Progenitor cell of endocrine pancreas (in vitro differentiated cells): ENCODE results near the gene FANCC. TPM values are rescaled to one million over a fixed set of nuclear protein-coding genes. Genes with fewer than 3 reads are reported as not detected.

Source experiments
- DNase-seq: peaks from one replicate; pipeline ENCODE4 v3.0.0; 2021; ENCODE audit warnings: low spot score; ENCODE audit not compliant: unreplicated experiment
- H3K27ac Mint-ChIP-seq: 2 replicates; pipeline ENCODE4 v1.8.0; 2021; ENCODE audit warnings: mild to moderate bottlenecking, moderate library complexity, mixed read lengths
- H3K27me3 Mint-ChIP-seq: 2 replicates; pipeline ENCODE4 v1.8.0; 2021; ENCODE audit warnings: mixed read lengths
- H3K36me3 Mint-ChIP-seq: 2 replicates; pipeline ENCODE4 v1.8.0; 2022; ENCODE audit warnings: mixed read lengths; ENCODE audit not compliant: insufficient read depth
- H3K4me1 Mint-ChIP-seq: 2 replicates; pipeline ENCODE4 v1.8.0; 2021; ENCODE audit warnings: low read depth, mixed read lengths
- H3K4me3 Mint-ChIP-seq: 2 replicates; pipeline ENCODE4 v1.8.0; 2021; ENCODE audit warnings: low read depth, mild to moderate bottlenecking, moderate library complexity, mixed read lengths
- H3K9me3 Mint-ChIP-seq: 2 replicates; pipeline ENCODE4 v1.8.0; 2021; ENCODE audit warnings: low read depth, mixed read lengths
- total RNA-seq: library from RNA; stranded (reverse); gene quantifications from 2 replicates; pipeline ENCODE4 v1.2.1, GENCODE V29; 2021
- TF ChIP-seq, protein P1 (sequence below): fragments of 200-600 bp; sonication (generic); IDR thresholded peaks from one replicate; pipeline ENCODE4 v1.5.0; 2021; ENCODE audit warnings: antibody characterized with exemption, mild to moderate bottlenecking; ENCODE audit not compliant: unreplicated experiment

FANCC gene
- total RNA-seq, 1 donor from 2014 or later = 28.9 TPM

DNA sequence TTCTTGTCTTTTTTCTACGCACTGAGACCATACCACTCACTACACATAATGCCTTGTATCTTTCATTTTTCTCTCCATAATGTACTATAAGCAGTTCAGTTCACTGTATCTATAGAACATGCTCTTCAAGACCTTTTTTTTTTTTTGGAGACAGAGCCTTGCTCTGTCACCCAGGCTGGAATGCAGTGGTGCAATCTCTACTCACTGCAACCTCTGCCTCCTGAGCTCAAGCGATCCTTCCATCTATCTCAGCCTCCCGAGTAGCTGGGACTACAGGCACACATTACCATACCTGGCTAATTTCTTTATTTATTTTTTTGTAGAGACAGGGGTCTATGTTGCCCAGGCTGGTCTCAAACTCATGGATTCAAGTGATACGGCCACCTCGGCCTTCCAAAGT, 208.7 kb downstream of the FANCC start:
- no peak for DNase-seq
- Mint-ChIP-seq H3K4me1 (no peaks in the 10 kb centered on the region), H3K9me3 (no peaks in the 10 kb centered on the region), H3K27ac (no peak overlapping the region), H3K27me3 (no peaks in the 10 kb centered on the region), H3K36me3 (peaks cover 12% of the 10 kb centered on the region), H3K4me3 (no peak overlapping the region)
- TF ChIP-seq, protein P1, sequence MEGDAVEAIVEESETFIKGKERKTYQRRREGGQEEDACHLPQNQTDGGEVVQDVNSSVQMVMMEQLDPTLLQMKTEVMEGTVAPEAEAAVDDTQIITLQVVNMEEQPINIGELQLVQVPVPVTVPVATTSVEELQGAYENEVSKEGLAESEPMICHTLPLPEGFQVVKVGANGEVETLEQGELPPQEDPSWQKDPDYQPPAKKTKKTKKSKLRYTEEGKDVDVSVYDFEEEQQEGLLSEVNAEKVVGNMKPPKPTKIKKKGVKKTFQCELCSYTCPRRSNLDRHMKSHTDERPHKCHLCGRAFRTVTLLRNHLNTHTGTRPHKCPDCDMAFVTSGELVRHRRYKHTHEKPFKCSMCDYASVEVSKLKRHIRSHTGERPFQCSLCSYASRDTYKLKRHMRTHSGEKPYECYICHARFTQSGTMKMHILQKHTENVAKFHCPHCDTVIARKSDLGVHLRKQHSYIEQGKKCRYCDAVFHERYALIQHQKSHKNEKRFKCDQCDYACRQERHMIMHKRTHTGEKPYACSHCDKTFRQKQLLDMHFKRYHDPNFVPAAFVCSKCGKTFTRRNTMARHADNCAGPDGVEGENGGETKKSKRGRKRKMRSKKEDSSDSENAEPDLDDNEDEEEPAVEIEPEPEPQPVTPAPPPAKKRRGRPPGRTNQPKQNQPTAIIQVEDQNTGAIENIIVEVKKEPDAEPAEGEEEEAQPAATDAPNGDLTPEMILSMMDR = no peak

DNA sequence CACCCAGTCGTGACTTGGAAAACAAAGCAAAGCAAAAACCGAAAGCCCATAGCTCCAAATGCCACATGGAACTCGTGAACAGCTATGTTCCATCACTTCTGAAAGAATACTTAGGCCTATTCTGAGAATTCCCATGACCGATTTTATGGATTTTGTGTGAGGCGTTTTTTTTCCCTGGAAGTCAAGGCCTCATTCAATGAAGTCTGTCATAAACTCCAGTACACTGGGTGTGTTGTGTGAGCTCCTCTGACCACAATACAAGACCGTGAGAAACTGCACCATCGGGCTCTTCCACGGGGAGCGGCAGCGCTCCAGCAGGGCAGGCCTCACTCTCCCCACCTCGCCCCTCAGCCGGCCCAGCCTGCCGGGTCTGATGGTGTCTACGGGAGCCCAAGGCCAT, 209.5 kb downstream of the FANCC start:
- Mint-ChIP-seq H3K4me1 (no peaks in the 10 kb centered on the region), H3K27me3 (no peaks in the 10 kb centered on the region), H3K36me3 (peaks cover 16% of the 10 kb centered on the region), H3K9me3 (no peaks in the 10 kb centered on the region), H3K27ac (no peak overlapping the region), H3K4me3 (no peak overlapping the region)
- TF ChIP-seq, protein P1 = no peak
- DNase-seq = no peak

GRCh38 chr9:95107001-95107749, 210.3 kb downstream of the FANCC start:
- Mint-ChIP-seq H3K4me3 (no peak overlapping the region), H3K4me1 (no peaks in the 10 kb centered on the region), H3K27me3 (no peaks in the 10 kb centered on the region), H3K36me3 (peaks cover 16% of the 10 kb centered on the region), H3K27ac (no peak overlapping the region), H3K9me3 (no peaks in the 10 kb centered on the region)
- TF ChIP-seq, protein P1 = no peak
- DNase-seq = no peak

- Mint-ChIP-seq H3K36me3 (peaks cover 18% of the 10 kb centered on the region), H3K4me1 (no peaks in the 10 kb centered on the region), H3K27ac (peak overlapping the region; percentile 26), H3K9me3 (no peaks in the 10 kb centered on the region), H3K4me3 (no peak overlapping the region), H3K27me3 (no peaks in the 10 kb centered on the region)
- TF ChIP-seq, protein P1 = no peak
- DNase-seq = no peak
Measured at GRCh38 chr9:95105519-95106287, 211.8 kb downstream of the FANCC start.

DNA sequence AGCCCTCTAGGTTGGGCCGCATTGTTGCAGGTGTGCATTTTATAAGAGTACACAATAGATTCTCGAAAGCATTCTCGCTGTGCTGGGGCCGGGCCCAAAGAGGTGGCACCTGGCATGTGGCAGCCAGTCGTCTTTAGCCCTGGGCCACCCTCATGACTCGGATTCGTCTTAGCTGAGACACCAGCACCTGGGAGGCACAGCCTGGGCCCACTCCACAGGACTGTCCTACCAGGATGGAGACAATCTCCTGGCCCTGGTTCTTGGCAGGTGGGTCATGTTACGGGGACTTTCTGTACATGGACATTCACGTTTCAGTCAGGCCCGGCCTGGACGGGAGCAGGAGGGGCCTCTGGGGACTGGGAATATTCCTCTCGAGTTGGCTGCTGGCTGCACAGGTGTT, 212.5 kb downstream of the FANCC start:
- no peaks in the 10 kb centered on the region for H3K9me3 Mint-ChIP-seq
- H3K4me1 Mint-ChIP-seq = no peaks in the 10 kb centered on the region
- TF ChIP-seq, protein P1 = no peak
- no peaks in the 10 kb centered on the region for H3K27me3 Mint-ChIP-seq
- no peak overlapping the region for H3K27ac Mint-ChIP-seq
- no peak for DNase-seq
- H3K4me3 Mint-ChIP-seq = no peak overlapping the region
- H3K36me3 Mint-ChIP-seq = peaks cover 18% of the 10 kb centered on the region
